Cardiac fibroblast (primary cell): ENCODE results near the gene MMP20.
A peak's percentile ranks its signal among the peaks of the same experiment; 100 is the strongest.

Experiments
- DNase-seq, 2 donors: peaks; one replicate each; pipeline versions ENCODE4 v3.0.0 to v3.0.0-alpha.2; 2010; ENCODE audit warnings: low read depth in 2 of 2
- H3K4me3 ChIP-seq, 2 donors: replicated peaks in 1 of 2; 1 replicate in 1 of 2; 2 replicates in 1 of 2; pipeline ENCODE4 v1.5.1; 2011; ENCODE audit warnings: low read depth in 2 of 2, low read length in 2 of 2, mild to moderate bottlenecking in 2 of 2, moderate library complexity in 1 of 2
- CTCF ChIP-seq: IDR thresholded peaks from one replicate; pipeline ENCODE4 v1.5.1; 2011; ENCODE audit warnings: low read depth, mild to moderate bottlenecking, low read length, inconsistent platforms

The MMP20 gene

DNA sequence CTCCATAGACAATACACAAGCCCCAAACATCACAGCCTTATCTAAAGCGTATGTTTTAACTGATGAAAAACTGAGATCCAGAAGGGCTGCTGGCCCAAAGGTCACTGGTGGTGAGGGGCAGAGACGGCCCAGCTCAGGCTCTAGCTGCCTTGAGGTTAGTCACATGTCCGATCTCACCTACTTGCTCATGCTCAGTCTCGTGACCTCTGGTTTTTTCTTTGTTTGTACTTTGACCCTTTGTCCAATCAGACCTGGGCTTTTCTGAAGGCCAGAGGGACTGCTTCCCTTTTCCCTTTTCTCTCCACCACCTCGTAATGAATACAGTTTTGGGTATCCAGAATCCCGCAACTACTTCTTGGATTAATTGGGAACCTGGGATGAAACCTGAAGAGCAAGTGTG lies 28.6 kb downstream of the MMP20 start:
- no peak overlapping the region for H3K4me3 ChIP-seq
- TF ChIP-seq CTCF = no peak
- no peak for DNase-seq

DNA sequence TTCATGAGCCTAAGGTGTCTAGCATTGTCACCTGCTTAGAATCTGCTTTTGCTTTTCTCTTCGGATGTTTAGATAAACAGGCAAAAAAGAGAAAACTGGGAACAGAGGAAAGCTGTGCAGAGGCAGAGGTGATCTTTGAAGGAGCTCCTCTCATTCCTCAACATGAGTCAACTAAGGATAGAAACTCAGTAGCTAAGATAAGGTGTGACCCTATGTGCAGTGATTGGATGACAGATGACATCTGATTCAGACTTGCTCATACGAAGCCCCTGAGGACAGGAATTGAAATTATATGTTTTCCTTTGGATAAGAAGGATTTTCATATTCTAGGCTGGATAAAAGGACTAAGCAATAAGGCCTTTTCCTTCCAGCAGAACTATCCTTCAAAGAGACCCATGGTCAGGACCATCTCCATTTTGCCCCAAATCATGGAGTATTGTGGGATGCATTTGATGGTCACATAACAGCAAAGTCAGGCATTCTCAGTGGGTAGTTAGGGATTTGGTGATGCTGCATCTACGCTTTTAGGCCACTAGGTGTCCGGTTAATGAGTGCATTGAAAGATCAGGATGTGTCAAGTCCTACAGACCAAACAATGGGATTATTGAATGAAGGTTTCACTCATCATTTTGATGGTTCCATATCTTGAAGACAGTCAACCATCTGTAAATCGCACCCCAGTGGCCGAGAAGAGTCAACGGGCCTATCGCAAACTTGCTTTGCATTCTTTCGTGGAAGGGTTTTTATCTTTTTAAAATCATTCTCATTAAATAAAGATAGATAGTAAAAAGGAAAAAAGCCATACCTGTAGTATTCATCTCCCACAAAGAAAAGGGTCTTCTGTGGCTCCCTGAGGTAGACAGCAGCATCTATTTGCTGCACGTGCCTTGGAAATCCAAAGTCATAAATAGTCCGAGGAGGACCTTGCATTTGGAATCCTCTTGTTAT lies 32.2 kb downstream of the MMP20 start:
- TF ChIP-seq CTCF = peak; percentile 75
- peak; percentile 48 to 49 for DNase-seq
- no peak overlapping the region for H3K4me3 ChIP-seq

DNA sequence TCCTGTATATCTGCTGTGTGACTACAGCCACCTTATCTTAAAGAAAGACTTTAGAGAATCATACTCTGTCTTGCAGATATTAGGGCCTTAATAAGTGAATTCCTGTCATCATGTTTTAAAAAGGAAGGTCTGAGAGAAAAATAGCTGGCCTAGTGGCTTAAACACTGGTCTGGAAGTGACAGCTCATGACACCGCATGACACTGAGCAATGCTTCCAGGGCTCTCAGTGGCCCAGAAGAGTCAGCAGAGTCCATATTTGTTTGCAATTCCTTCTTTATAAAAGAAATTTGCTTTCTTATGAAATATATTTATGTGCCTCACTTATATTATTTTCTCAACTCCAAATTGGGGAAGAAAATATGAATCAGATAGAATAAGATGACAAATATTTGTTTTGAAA lies 33.0 kb downstream of the MMP20 start:
- H3K4me3 ChIP-seq = no peak overlapping the region
- TF ChIP-seq CTCF = no peak
- no peak for DNase-seq

DNA sequence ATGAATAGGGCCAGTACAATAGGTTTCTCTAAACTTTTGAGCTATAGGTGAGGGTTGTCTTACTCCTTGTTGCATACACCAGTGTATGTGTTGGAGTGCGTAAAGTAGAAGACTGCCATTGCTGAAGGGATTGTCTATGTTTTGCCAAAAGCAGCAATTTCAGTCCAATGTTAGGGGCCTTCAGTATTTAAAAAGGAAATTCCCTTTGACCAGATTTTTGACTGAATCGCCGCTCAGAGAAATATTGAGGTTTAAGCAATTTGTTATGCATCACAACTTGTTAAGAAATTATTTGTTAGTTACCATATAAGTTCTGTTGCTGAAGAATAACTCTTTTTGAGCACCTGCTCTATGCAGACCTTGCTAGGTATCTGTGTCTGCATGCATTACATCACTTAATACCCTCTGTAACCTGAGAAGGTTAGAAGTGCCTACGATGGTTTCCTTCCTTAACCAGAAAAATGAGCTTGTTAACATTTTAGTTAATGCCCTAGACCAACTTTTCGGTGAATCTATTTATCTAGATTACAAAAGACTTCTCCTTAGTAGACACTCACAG lies 33.9 kb downstream of the MMP20 start:
- no peak for TF ChIP-seq CTCF

DNA sequence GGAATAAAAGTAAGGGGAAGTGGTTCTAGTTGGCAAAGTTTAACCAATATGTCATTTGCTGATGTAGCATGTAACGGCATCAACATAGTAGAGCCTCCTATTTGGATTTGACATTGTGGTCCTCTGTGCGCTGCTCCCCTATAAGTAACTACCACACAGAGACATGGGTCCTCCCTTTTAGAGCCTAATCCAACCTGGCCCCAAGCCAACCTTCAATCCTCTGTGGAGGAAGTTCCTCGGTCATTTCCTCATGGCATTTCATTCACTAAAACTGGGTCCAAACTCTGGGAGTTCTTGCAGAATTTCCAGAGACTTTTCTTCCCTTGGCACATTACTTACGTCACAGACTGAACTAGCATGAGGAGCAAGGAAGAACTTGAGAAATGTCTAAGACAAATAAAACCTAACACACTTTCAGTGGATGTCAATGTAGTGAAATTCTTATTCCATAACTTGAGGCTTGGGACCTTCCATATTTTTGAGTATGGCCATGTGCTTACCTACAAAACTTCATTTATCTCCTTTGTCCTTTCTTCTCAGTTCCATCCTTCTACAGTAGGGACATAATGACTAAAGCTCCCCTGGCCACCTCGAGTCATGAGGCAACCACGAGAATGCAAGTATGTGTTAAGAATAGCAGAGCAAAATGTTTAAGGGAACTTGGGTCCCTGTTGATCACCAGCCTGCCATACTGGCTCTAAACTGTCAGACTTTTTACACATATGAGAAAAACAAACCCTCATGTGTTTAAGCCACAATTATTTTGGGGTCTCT lies 34.7 kb downstream of the MMP20 start:
- no peak overlapping the region for H3K4me3 ChIP-seq
- DNase-seq = no peak
- no peak for TF ChIP-seq CTCF

More for the DNA sequence above, 33.9 kb downstream of the MMP20 start:
- no peak overlapping the region for H3K4me3 ChIP-seq
- no peak for DNase-seq

GRCh38 chr11:102589047-102589459 lies 36.1 kb downstream of the MMP20 start:
- no peak overlapping the region for H3K4me3 ChIP-seq
- TF ChIP-seq CTCF = no peak
- no peak for DNase-seq
